SJSA1 (cell line): ENCODE measurements around the gene SLC2A4. TPM values are rescaled to one million over a fixed set of nuclear protein-coding genes. Genes with fewer than 3 reads are reported as not detected.

ENCODE experiments used
- DNase-seq, 2 experiments: peaks; one replicate each; pipeline ENCODE4 v3.0.0-alpha.2; 2015 to 2020; ENCODE audit warnings: low spot score in 2 of 2, low read depth in 1 of 2
- H3K27ac ChIP-seq: fragments of 250-450 bp; sonication (Bioruptor Pico); 2 replicates; pipeline ENCODE4 v1.5.1; 2020; ENCODE audit warnings: mild to moderate bottlenecking, moderate library complexity
- H3K27me3 ChIP-seq: fragments of 250-450 bp; sonication (Bioruptor Pico); replicated peaks from 2 replicates; pipeline ENCODE4 v1.5.1; 2020; ENCODE audit warnings: mild to moderate bottlenecking, moderate library complexity
- H3K36me3 ChIP-seq: fragments of 250-450 bp; sonication (Bioruptor Pico); 2 replicates; pipeline ENCODE4 v1.5.1; 2020; ENCODE audit warnings: mild to moderate bottlenecking
- H3K4me1 ChIP-seq: fragments of 250-450 bp; sonication (Bioruptor Pico); replicated peaks from 2 replicates; pipeline ENCODE4 v1.6.1; 2021; ENCODE audit warnings: mild to moderate bottlenecking
- H3K4me3 ChIP-seq: fragments of 250-450 bp; sonication (Bioruptor Pico); 2 replicates; pipeline ENCODE4 v1.5.1; 2020; ENCODE audit warnings: mild to moderate bottlenecking
- H3K9me3 ChIP-seq: fragments of 250-450 bp; sonication (Bioruptor Pico); replicated peaks from 2 replicates; pipeline ENCODE4 v1.5.1; 2020; ENCODE audit warnings: mild to moderate bottlenecking
- total RNA-seq: library from RNA; depleted of rRNA; stranded (reverse); fragments of >200 nt; shearing (Covaris generic); gene quantifications from 2 replicates; pipeline ENCODE4 v1.2.3, GENCODE V29; 2014

The SLC2A4 gene
- total RNA-seq, 1 experiment from 2014 or later, result 0.32 TPM

DNA sequence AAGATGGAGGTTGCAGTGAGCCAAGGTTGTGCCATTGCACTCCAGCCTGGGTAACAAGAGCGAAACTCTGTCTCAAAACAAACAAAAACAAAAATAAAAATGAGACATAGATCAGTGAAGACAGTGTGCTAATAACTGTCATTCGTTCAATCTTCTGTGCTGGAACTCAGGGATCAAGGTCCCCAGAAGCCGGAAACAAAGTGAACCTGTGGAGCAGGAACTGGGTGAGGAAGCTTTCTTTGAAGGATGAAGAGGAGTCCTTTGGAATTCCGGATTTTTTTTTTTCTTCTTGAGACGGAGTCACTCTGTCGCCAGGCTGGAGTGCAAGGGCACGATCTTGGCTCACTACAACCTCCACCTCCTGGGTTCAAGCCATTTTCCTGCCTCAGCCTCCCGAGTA lies 2.1 kb upstream of the SLC2A4 start:
- no peak for DNase-seq
- Histone ChIP-seq H3K27ac (no peak overlapping the region), H3K36me3 (no peaks in the 10 kb centered on the region), H3K4me1 (peaks cover 18% of the 10 kb centered on the region), H3K4me3 (no peak overlapping the region), H3K27me3 (peaks cover 17% of the 10 kb centered on the region), H3K9me3 (no peaks in the 10 kb centered on the region)

DNA sequence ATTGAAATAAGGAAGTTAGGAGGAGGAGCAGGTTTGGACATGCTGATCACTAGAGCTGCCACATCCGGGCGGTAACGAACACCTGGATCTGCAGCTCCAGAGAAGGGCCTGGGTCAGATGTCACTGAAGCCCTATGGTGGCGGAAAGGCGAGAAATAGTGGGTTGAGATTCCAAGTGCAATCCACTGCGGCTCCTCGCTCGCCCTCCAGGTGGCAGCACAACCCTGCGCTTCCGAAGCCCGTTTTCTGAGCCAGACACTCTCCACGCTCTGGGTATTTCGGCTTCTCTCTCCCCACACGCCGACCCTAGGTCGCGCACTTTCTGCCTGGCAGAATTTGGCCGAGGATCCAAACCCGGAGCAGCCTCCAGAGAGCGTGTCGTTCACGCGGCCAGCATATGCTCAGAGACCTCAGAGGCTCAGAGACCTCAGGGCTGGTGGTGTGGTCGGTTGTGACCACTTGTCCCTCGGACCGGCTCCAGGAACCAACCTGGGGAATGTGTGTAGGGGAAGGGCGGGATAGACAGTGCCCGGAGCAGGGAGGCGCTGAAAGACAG lies 922 bp upstream of the SLC2A4 start:
- peaks cover 17% of the 10 kb centered on the region for H3K27me3 ChIP-seq
- no peaks in the 10 kb centered on the region for H3K9me3 ChIP-seq
- H3K4me3 ChIP-seq, result peak overlapping the region; percentile 35
- no peak overlapping the region for H3K27ac ChIP-seq
- no peaks in the 10 kb centered on the region for H3K36me3 ChIP-seq
- DNase-seq, result peak; percentile 76 to 82
- peaks cover 18% of the 10 kb centered on the region for H3K4me1 ChIP-seq

DNA sequence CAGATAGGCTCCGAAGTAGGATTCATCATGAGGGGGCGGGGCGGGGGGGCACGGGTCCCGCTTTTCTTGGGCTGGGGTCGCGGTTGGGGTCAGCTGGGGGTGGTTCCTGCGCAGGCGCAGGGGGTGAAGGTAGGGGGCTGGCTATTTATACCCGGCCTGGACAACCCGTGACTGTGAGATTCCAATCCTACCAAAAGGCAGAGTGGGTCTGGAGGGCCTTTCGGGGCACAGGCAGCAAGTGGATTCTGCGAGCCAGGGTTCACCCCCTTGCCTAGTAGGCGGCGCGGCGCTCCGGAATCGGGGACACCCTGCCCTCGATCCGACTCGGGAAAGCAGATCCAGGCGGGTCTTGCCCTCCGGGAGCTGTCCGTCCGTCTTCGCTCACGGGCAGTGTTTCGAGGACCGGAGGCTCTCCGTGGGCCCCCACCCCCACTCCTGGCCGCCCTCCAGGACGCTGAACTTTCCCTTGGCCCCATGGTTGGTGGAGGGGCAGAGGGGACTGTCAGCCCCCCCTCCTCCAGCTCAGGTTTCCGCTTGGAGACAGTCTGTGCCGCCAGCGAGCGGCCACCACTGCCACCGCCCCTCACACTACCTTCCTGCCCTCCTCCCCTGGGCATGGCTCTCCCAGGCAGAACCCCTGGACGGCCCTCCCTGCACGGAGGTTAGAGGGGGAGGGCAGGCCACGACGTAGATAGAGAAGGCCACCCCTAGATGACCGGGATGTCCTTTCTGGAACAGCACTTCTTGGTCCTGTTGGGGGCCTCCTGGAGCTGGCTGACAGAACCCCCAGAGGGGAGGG lies 634 bp downstream of the SLC2A4 start:
- Histone ChIP-seq H3K4me1 (peaks cover 18% of the 10 kb centered on the region), H3K36me3 (no peaks in the 10 kb centered on the region), H3K27ac (no peak overlapping the region), H3K27me3 (peaks cover 25% of the 10 kb centered on the region), H3K4me3 (peak overlapping the region; percentile 35), H3K9me3 (no peaks in the 10 kb centered on the region)
- DNase-seq, result no peak

DNA sequence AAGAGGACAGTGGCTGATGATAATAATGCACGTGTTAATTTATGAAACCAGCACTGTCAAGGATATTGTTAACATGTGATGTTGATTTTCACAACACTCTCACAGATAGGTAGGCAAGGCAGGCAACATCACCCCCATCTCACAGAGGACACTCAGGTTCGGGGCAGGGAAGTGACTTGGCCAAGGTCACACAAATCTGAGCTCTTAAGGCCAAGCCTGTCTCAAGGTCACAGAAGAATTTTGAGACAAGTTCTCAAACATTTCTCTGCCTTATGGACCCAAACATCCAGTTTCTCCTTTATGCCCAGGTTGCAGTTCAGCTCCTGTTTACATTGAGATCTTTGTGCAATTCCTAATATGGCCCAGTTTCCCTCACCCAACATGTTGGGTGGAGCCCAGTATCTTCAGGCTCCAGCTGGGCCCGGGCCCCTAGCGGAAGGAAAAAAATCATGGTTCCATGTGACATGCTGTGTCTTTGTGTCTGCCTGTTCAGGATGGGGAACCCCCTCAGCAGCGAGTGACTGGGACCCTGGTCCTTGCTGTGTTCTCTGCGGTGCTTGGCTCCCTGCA lies 1.3 kb downstream of the SLC2A4 start:
- H3K4me1 ChIP-seq, result peaks cover 18% of the 10 kb centered on the region
- no peaks in the 10 kb centered on the region for H3K9me3 ChIP-seq
- no peaks in the 10 kb centered on the region for H3K36me3 ChIP-seq
- H3K27ac ChIP-seq, result no peak overlapping the region
- H3K4me3 ChIP-seq, result no peak overlapping the region
- DNase-seq, result no peak
- H3K27me3 ChIP-seq, result peaks cover 25% of the 10 kb centered on the region

DNA sequence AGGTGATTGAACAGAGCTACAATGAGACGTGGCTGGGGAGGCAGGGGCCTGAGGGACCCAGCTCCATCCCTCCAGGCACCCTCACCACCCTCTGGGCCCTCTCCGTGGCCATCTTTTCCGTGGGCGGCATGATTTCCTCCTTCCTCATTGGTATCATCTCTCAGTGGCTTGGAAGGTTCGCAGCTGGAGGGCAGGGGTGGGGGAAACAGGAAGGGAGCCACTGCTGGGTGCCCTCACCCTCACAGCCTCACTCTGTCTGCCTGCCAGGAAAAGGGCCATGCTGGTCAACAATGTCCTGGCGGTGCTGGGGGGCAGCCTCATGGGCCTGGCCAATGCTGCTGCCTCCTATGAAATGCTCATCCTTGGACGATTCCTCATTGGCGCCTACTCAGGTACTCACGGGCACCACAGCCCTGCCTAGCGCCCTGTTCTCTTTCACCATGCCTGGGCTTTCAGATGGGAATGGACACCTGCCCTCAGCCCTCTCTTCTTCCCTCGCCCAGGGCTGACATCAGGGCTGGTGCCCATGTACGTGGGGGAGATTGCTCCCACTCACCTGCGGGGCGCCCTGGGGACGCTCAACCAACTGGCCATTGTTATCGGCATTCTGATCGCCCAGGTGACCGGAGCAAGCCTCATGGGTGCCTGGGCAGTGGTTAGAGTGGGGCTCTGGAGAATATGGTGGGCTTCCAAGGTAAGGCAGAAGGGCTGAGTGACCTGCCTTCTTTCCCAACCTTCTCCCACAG lies 2.1 kb downstream of the SLC2A4 start:
- no peak for DNase-seq
- Histone ChIP-seq H3K27ac (no peak overlapping the region), H3K4me1 (peaks cover 18% of the 10 kb centered on the region), H3K4me3 (no peak overlapping the region), H3K36me3 (no peaks in the 10 kb centered on the region), H3K9me3 (no peaks in the 10 kb centered on the region), H3K27me3 (peaks cover 30% of the 10 kb centered on the region)

DNA sequence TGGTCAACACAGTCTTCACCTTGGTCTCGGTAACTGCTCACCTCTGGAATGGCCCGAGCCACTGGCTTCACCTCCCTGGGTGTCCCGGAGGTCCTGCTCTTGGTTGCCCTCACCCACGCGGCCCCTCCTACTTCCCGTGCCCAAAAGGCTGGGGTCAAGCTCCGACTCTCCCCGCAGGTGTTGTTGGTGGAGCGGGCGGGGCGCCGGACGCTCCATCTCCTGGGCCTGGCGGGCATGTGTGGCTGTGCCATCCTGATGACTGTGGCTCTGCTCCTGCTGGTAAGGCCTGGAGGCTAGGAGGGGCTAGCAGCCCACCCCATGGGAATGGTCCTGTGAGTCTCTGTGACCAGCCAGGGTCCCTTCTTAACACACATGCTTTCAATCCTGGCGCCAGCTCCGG lies 3.4 kb downstream of the SLC2A4 start:
- no peak for DNase-seq
- H3K27me3 ChIP-seq, result peaks cover 40% of the 10 kb centered on the region
- no peaks in the 10 kb centered on the region for H3K9me3 ChIP-seq
- peaks cover 18% of the 10 kb centered on the region for H3K4me1 ChIP-seq
- H3K27ac ChIP-seq, result no peak overlapping the region
- no peak overlapping the region for H3K4me3 ChIP-seq
- H3K36me3 ChIP-seq, result no peaks in the 10 kb centered on the region

DNA sequence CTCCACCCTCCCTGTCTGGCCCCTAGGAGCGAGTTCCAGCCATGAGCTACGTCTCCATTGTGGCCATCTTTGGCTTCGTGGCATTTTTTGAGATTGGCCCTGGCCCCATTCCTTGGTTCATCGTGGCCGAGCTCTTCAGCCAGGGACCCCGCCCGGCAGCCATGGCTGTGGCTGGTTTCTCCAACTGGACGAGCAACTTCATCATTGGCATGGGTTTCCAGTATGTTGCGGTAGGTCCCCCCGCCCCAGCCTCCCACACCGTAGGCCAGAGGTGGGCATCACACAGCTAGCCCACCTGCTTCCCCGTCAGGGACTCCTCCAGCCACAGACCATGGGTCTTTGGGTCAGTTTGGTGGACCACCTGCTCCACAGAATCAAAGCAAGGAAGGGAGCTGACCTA lies 4.2 kb downstream of the SLC2A4 start:
- H3K9me3 ChIP-seq, result no peaks in the 10 kb centered on the region
- H3K27me3 ChIP-seq, result peaks cover 46% of the 10 kb centered on the region
- no peaks in the 10 kb centered on the region for H3K36me3 ChIP-seq
- no peak overlapping the region for H3K4me3 ChIP-seq
- no peak overlapping the region for H3K27ac ChIP-seq
- no peak for DNase-seq
- H3K4me1 ChIP-seq, result peaks cover 16% of the 10 kb centered on the region

DNA sequence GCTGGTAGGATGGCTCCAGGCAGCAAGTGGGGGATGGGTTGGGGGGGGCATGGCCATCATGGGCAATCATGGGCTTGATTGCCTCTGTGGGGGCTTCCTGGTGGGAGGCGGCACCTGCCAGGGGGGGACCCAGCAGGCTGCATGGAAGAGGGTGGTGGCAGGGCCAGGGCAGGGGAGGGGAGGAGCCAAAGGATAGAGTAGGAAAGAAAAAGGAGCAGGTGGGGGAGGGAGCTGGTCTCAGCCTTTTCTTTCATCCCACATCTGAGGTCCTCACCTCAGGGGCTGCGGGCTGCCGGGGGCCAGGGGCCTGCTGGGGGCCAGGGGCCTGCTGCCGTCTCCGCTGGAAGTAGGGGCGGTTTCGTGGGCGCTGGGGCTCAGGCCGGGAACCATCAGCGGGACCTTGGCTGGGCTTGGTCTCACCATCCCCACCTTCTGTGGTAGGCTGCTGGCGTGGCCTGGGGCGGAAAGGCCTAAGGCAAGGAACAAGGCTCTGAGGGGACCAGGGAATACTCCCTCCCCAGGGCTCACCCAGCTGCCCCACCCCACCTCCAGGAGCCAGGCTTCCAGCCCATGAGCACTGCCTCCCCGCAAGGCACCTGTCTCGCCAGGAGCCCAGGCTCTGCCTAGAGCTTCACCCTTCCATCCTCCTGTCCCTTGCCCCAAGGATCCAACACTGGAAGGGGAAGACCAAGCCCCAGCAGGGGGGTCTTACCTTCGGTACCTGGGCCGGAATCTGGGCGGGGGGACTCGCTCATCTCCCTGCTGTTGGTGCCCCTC lies 7.9 kb downstream of the SLC2A4 start:
- Histone ChIP-seq H3K27me3 (peaks cover 64% of the 10 kb centered on the region), H3K4me3 (no peak overlapping the region), H3K36me3 (no peaks in the 10 kb centered on the region), H3K9me3 (no peaks in the 10 kb centered on the region), H3K4me1 (peaks cover 4% of the 10 kb centered on the region), H3K27ac (no peak overlapping the region)
- no peak for DNase-seq

DNA sequence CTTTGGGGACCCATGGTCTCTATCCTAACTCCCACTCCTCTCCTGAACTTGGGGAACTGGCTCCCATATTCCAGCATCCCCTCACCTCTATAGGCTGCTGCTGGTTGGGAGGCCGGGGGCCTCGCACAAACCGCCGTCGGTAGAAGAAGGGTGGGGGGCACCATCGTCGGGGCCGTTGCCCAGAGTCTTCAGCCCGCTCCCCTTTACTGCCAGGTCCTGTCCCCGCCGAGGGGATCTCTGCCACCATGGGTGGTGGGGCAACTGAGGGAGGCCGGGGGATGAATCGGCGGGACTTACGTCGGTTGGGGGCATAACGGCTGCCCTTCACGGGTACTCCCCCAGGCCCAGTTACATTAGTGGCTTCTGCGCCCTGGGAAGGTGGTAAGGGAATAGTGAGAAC lies 8.6 kb downstream of the SLC2A4 start:
- no peak overlapping the region for H3K4me3 ChIP-seq
- DNase-seq, result no peak
- no peaks in the 10 kb centered on the region for H3K9me3 ChIP-seq
- peaks cover 71% of the 10 kb centered on the region for H3K27me3 ChIP-seq
- no peak overlapping the region for H3K27ac ChIP-seq
- H3K4me1 ChIP-seq, result peaks cover 10% of the 10 kb centered on the region
- no peaks in the 10 kb centered on the region for H3K36me3 ChIP-seq

DNA sequence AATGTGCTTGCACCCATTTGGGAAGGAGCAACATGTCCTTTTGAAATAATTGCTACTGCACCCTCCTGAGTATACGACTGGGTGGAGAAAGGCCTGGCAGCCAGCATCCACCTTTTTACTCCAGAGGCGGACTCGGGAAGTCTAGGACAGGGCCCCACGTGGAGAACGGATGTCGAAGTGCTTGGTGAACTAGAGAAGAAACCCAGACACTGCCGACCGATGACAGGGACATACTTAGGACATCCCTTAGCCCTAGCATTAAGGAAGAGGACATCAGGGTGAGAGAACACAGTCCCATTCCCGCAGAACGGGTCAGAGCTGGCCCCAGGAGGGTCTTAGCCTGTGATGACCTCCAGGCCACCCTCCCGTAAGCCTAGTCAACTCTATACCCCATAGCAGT lies 9.2 kb downstream of the SLC2A4 start:
- peaks cover 75% of the 10 kb centered on the region for H3K27me3 ChIP-seq
- no peak for DNase-seq
- peaks cover 10% of the 10 kb centered on the region for H3K4me1 ChIP-seq
- H3K9me3 ChIP-seq, result no peaks in the 10 kb centered on the region
- no peak overlapping the region for H3K4me3 ChIP-seq
- H3K27ac ChIP-seq, result no peak overlapping the region
- H3K36me3 ChIP-seq, result no peaks in the 10 kb centered on the region

DNA sequence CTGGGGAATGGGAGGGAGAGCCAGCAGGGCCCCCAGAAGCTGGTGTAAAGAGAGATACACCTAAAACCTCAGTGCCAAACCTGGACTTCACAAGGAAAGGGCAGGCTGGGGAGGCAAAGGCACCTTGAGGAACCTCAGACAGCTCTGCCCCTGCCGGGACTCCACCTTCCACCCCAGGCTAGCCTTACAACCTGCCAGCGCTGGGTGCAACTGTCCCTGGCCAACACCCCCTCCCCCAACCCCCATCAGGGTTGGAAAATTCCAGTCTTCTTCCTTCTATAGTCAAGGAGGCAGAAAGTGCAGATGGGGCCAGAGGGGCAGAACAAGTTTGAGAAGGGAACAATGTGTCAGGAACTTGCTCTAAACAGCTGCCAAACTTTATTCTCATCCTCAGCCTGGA lies 10.7 kb downstream of the SLC2A4 start:
- Histone ChIP-seq H3K4me1 (peaks cover 19% of the 10 kb centered on the region), H3K36me3 (no peaks in the 10 kb centered on the region), H3K27me3 (peaks cover 67% of the 10 kb centered on the region)

DNA sequence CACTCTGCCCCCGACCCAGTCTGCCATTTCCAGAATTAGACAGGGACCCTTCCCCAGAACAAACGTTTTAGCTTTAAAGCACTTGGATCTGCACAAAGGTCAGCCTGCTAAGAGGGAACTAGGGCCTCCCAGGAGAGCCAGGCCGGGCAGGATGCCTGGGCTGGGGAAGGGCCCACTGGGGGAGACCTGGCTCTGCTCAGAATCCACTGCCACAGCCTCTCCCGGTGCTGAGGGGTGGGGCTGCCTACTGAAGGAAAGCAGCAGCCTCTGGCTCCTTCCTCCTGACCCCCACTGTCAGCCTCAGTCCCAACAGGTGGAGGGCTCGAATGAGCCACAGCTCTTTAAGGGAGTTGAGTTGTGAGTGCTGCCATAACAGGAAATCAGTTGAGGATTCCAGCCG lies 11.2 kb downstream of the SLC2A4 start:
- Histone ChIP-seq H3K36me3 (no peaks in the 10 kb centered on the region), H3K9me3 (no peaks in the 10 kb centered on the region), H3K4me3 (no peak overlapping the region), H3K27me3 (peaks cover 67% of the 10 kb centered on the region), H3K27ac (no peak overlapping the region), H3K4me1 (peaks cover 19% of the 10 kb centered on the region)
- DNase-seq, result no peak

More for the DNA sequence above, 10.7 kb downstream of the SLC2A4 start:
- Histone ChIP-seq H3K27ac (no peak overlapping the region), H3K9me3 (no peaks in the 10 kb centered on the region), H3K4me3 (no peak overlapping the region)
- DNase-seq, result no peak

DNA sequence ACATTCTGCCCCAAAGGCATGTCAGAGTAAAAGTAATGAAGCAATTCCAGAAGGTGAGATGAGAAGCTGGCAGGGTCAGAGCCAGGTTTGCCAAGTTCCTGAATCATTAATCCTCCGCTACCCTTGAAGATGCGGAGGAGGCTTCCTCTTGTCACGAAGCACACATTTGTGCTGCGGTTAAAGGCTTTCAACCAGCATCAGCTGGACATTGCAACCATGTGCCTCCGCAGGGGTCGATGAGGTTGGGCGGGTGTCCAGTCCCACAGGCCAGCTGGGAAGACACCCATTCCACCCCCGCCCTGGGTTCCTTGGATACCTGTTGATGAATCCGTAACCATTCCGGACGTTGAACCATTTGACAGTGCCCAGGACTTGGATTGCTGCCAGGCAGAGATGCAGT lies 11.6 kb downstream of the SLC2A4 start:
- H3K27ac ChIP-seq, result no peak overlapping the region
- H3K4me3 ChIP-seq, result no peak overlapping the region
- H3K27me3 ChIP-seq, result peaks cover 67% of the 10 kb centered on the region
- DNase-seq, result no peak
- H3K36me3 ChIP-seq, result no peaks in the 10 kb centered on the region
- H3K4me1 ChIP-seq, result peaks cover 19% of the 10 kb centered on the region
- H3K9me3 ChIP-seq, result no peaks in the 10 kb centered on the region
